ENCODE results near the gene LRP5.
"Not testable (repeated sequence)": the region's sequence is repeated elsewhere in the genome, so short reads cannot be mapped to it uniquely, and the experiment has no call there.

Gene LRP5

GRCh38 chr11:68442433-68442832 is 130.0 kb downstream of the LRP5 start:
- DNase-seq (ENCODE audit: low read depth in 2 of 2) = no peak

GRCh38 chr11:68444566-68444965 is 132.2 kb downstream of the LRP5 start:
- DNase-seq (ENCODE audit: low read depth in 2 of 2) = no peak

- no peak for DNase-seq (ENCODE audit: low read depth in 2 of 2)
Measured at GRCh38 chr11:68445531-68446035, 133.2 kb downstream of the LRP5 start.

- no peak for DNase-seq (ENCODE audit: low read depth in 2 of 2)
Measured at GRCh38 chr11:68446046-68446725, 133.8 kb downstream of the LRP5 start.

GRCh38 chr11:68447015-68447801 is 134.8 kb downstream of the LRP5 start:
- peak; percentile 64 to 68 for DNase-seq (ENCODE audit: low read depth in 2 of 2)

GRCh38 chr11:68447914-68448313 is 135.5 kb downstream of the LRP5 start:
- not testable (repeated sequence) for DNase-seq (ENCODE audit: low read depth in 2 of 2)

GRCh38 chr11:68448604-68449011 is 136.2 kb downstream of the LRP5 start:
- no peak for DNase-seq (ENCODE audit: low read depth in 2 of 2)

GRCh38 chr11:68449951-68450350 is 137.6 kb downstream of the LRP5 start:
- DNase-seq (ENCODE audit: low read depth in 2 of 2) = no peak

- DNase-seq (ENCODE audit: low read depth in 2 of 2) = no peak
Measured at GRCh38 chr11:68450711-68451110, 138.3 kb downstream of the LRP5 start.

GRCh38 chr11:68454767-68455166 is 142.4 kb downstream of the LRP5 start:
- no peak for DNase-seq (ENCODE audit: low read depth in 2 of 2)

GRCh38 chr11:68455485-68455884 is 143.1 kb downstream of the LRP5 start:
- DNase-seq (ENCODE audit: low read depth in 2 of 2) = no peak

GRCh38 chr11:68457216-68457897 is 145.0 kb downstream of the LRP5 start:
- no peak for DNase-seq (ENCODE audit: low read depth in 2 of 2)

- no peak for DNase-seq (ENCODE audit: low read depth in 2 of 2)
Measured at GRCh38 chr11:68457898-68458249, 145.5 kb downstream of the LRP5 start.

GRCh38 chr11:68458340-68458739 is 145.9 kb downstream of the LRP5 start:
- not testable (repeated sequence) for DNase-seq (ENCODE audit: low read depth in 2 of 2)

- DNase-seq (ENCODE audit: low read depth in 2 of 2) = peak; percentile 89 to 91
Measured at GRCh38 chr11:68459886-68460740, 147.7 kb downstream of the LRP5 start.

GRCh38 chr11:68460741-68461574 is 148.6 kb downstream of the LRP5 start, which contains the start of gene PPP6R3:
PPP6R3 (plus strand) TSS chr11:68460752; CDS start chr11:68537665, 76,913 bp downstream.
- DNase-seq (ENCODE audit: low read depth in 2 of 2) = no peak

GRCh38 chr11:68461575-68461917 is 149.2 kb downstream of the LRP5 start:
- no peak for DNase-seq (ENCODE audit: low read depth in 2 of 2)

- DNase-seq (ENCODE audit: low read depth in 2 of 2) = no peak
Measured at GRCh38 chr11:68463714-68464113, 151.3 kb downstream of the LRP5 start.

GRCh38 chr11:68467201-68467834 is 154.9 kb downstream of the LRP5 start:
- DNase-seq (ENCODE audit: low read depth in 2 of 2) = no peak

GRCh38 chr11:68468217-68468828 is 155.9 kb downstream of the LRP5 start:
- no peak for DNase-seq (ENCODE audit: low read depth in 2 of 2)

All from stimulated activated CD8-positive, alpha-beta memory T cell treated with anti-CD3 and anti-CD28 coated beads, Interleukin-2, amount 100 ng/mL, for 48 hours (primary cell).